GM12873 (cell line): Measurements from ENCODE around the gene SLX4IP.

Source experiments
- CTCF ChIP-seq: IDR thresholded peaks from 2 replicates; pipeline ENCODE4 v1.5.1; 2012; ENCODE audit warnings: low read depth, mild to moderate bottlenecking, moderate library complexity, low read length, control low read depth; ENCODE audit not compliant: insufficient read depth; ENCODE audit errors: missing control alignments

Gene SLX4IP

DNA sequence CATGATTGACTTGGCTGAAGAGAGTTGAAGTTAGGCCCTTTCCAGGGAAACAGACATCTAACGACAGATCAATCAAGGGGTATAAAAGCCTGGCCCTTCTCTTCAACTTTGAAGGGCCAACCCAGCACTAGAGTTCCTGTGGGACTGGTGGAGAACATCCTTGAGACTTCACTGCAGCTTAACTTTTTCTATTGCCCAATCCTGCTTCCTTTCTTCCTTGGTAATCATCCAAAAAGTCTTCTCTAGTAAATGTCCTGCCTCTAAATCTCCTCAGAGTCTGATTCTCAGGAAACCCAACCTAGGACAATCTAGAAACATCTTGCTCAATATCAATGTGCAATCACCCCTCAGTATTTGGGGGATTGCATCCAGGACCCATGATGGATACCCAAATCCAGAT lies 3.0 kb upstream of the SLX4IP start:
- TF ChIP-seq CTCF, result no peak

DNA sequence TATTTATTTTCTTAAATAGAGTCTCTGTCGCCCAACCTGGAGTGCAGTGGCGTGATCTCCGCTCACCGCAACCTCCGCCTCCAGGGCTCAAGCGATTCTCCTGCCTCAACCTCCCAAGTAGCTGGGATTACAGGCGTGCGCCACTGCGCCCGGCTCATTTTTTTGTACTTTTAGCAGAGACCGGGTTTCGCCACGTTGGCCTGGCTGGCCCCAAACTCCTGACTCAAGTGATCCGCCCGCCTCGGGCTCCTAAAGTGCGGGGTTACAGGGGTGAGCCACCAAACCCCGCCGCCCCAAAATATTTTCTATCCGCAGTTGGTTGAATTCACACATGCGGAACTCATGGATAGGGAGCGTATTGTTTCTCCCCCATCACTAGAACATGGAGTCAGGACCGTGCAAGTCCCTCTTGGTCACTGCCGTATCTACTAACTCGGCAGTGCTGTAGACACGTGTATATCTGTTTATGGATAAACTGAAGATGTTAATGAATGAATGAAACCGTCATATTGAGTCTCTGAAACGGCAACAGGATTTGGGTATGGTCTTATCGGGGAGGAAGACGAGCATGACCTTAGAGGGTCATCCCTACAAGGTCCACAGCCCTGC lies 2.0 kb upstream of the SLX4IP start:
- TF ChIP-seq CTCF, result no peak

DNA sequence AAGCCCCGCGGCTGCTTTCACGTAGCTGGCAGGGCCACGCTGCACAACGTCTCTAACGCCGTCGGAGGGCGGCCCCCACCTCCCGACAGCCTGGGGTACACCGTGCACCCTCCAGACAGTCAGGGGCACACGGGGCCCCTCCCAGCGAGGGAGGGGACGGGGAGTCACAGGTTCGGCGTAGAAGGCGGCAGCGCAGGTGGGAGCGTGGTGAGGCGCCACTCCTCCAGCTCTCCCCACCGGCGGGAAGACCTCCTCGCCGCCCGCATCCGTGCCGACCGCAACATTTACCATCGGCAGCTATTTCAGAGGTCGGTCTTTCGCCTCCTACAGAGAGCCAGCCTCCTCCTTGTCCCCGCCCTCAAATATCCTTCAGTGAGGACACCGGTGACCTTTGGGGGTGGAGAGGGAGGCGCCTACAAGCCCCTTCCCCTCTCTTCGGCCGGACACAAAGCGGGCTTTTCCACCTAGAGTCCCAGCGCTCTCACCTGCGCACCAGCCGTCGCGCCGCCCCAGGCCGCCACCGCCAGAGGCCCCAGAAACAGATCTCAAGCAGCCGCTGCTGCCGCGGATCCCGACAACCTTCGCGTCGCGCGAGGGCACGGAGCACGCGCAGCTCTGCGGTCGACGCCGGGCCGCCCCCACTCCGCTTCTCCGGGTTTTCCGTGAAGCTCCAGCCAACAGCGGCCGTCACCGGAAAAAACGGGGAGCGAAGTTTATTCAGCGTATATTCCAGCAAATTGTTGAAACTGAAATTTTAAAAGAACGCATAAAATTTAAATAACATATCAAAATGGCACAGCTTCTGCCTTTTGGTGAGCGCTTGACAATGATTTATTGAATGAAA lies 1.3 kb upstream of the SLX4IP start, which contains the start of gene MKKS:
Gene MKKS, minus strand, starts transcription at position 600 of the 844 bp plus-strand sequence. CDS start 20,708 bp downstream, outside the sequence.
- TF ChIP-seq CTCF, result no peak

GRCh38 chr20:10434467-10434831 lies 656 bp upstream of the SLX4IP start:
- no peak for TF ChIP-seq CTCF

DNA sequence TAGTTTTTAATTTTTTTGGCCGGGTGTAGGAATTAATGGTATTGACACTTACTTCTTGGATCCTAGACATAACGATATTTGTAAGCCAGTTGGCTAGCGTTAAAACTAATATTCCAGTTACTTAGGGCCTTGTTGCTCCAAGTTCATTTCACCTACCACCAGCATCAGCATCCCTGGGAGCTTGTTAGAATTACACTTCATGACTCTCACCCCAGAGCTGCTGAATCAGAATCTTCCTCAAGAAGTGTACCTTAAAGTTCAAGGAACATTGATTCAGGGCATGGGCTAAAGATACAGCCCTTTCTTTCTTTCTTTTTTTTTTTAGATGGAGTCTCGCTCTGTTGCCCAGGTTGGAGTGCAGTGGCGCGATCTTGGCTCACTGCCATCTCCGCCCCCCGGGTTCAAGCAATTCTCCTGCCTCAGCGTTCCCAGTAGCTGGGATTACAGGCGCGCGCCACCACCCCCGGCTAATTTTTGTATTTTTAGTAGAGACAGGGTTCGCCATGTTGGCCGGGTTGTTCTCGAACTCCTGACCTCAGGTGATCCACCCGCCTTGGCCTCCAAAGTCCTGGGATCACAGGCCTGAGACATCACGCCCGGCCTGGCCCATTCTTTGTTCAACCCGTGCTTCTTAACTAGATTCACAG lies 1.1 kb downstream of the SLX4IP start:
- no peak for TF ChIP-seq CTCF

DNA sequence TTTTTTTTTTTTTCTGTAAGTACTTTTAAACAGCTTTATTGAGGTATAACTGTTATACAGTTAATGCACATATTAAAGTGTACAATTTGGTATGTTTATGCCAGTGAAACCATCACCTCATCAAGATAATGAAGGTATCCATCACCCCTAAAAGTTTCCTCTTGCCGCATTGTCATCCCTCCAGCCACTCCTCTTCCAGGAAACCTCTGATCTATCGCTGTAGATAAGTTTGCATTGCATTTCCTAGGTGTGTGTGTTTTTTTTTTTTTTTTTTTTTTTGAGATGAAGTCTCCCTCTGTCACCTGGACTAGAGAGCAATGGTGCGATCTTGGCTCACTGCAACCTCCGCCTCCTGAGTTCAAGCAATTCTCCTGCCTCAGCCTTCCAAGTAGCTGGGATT lies 3.1 kb downstream of the SLX4IP start:
- TF ChIP-seq CTCF, result no peak

- TF ChIP-seq CTCF, result no peak
Measured at GRCh38 chr20:10443936-10444335, 8.8 kb downstream of the SLX4IP start.
